Mesenchymal stem cell (in vitro differentiated cells and primary cell): ENCODE measurements around the gene IL20RB.

Source experiments
- DNase-seq: peaks from one replicate; pipeline ENCODE4 v3.0.0-alpha.2; 2013
- H2AFZ ChIP-seq: one replicate; pipeline ENCODE4 v1.6.1; 2013; ENCODE audit warnings: low read depth, mild to moderate bottlenecking, control low read depth, inconsistent platforms, low read length, moderate library complexity
- H2AK5ac ChIP-seq: 2 replicates; pipeline ENCODE4 v1.6.1; 2013; ENCODE audit warnings: low read length, moderate library complexity, mild to moderate bottlenecking, inconsistent platforms; ENCODE audit not compliant: severe bottlenecking
- H2BK120ac ChIP-seq: one replicate; pipeline ENCODE4 v1.6.1; 2013; ENCODE audit warnings: low read depth, mild to moderate bottlenecking, inconsistent platforms, low read length, moderate library complexity
- H2BK12ac ChIP-seq, 2 experiments: one replicate each; pipeline ENCODE4 v1.6.1; 2013; ENCODE audit warnings: inconsistent platforms in 2 of 2, low read length in 2 of 2, mild to moderate bottlenecking in 2 of 2, moderate library complexity in 2 of 2, control low read depth in 1 of 2
- H2BK15ac ChIP-seq: one replicate; pipeline ENCODE4 v1.6.1; 2013; ENCODE audit warnings: mild to moderate bottlenecking, low read depth, inconsistent platforms; ENCODE audit not compliant: poor library complexity, severe bottlenecking
- H2BK5ac ChIP-seq: 2 replicates; pipeline ENCODE4 v1.6.1; 2013; ENCODE audit warnings: low read depth, mild to moderate bottlenecking, low read length, control low read depth, inconsistent platforms; ENCODE audit not compliant: poor library complexity, severe bottlenecking
- H3K14ac ChIP-seq, 2 experiments: one replicate each; pipeline ENCODE4 v1.6.1; 2013; ENCODE audit warnings: inconsistent platforms in 2 of 2, low read length in 2 of 2, control low read depth in 1 of 2, mild to moderate bottlenecking in 1 of 2, moderate library complexity in 1 of 2
- H3K18ac ChIP-seq, 2 experiments: one replicate each; pipeline ENCODE4 v1.6.1; 2013; ENCODE audit warnings: inconsistent platforms in 2 of 2, low read length in 2 of 2, control low read depth in 1 of 2, low read depth in 1 of 2, mild to moderate bottlenecking in 1 of 2
- H3K23ac ChIP-seq, 2 experiments: one replicate each; pipeline ENCODE4 v1.6.1; 2013; ENCODE audit warnings: inconsistent platforms in 2 of 2, low read length in 2 of 2, mild to moderate bottlenecking in 2 of 2, moderate library complexity in 2 of 2, control low read depth in 1 of 2
- H3K27ac ChIP-seq: 2 replicates; pipeline ENCODE4 v1.5.1; 2013; ENCODE audit warnings: mild to moderate bottlenecking, moderate library complexity, low read length, control low read depth, inconsistent platforms; ENCODE audit not compliant: poor library complexity, severe bottlenecking
- H3K27me3 ChIP-seq, 2 experiments: 2 replicates each; pipeline versions ENCODE4 v1.6.1 to v1.7.0; 2013; ENCODE audit warnings: low read length in 2 of 2, mild to moderate bottlenecking in 2 of 2, moderate library complexity in 2 of 2, control low read depth in 1 of 2, inconsistent platforms in 1 of 2; ENCODE audit not compliant: control insufficient read depth in 1 of 2, insufficient read depth in 1 of 2
- H3K36me3 ChIP-seq, 2 experiments: 2 replicates each; pipeline versions ENCODE4 v1.6.1 to v1.7.0; 2013; ENCODE audit warnings: low read length in 2 of 2, control low read depth in 1 of 2, inconsistent platforms in 1 of 2, low read depth in 1 of 2, mild to moderate bottlenecking in 1 of 2; ENCODE audit not compliant: insufficient read depth in 2 of 2, control insufficient read depth in 1 of 2
- H3K4ac ChIP-seq, 2 experiments: one replicate each; pipeline ENCODE4 v1.6.1; 2013; ENCODE audit warnings: inconsistent platforms in 2 of 2, low read length in 2 of 2, mild to moderate bottlenecking in 2 of 2, moderate library complexity in 2 of 2, control low read depth in 1 of 2, low read depth in 1 of 2
- H3K4me1 ChIP-seq: 2 replicates; pipeline ENCODE4 v1.6.1; 2013; ENCODE audit warnings: low read depth, low read length, control low read depth; ENCODE audit not compliant: control insufficient read depth, insufficient read depth
- H3K4me2 ChIP-seq: 2 replicates; pipeline ENCODE4 v1.6.1; 2013; ENCODE audit warnings: low read length, mild to moderate bottlenecking, inconsistent platforms; ENCODE audit not compliant: poor library complexity, severe bottlenecking
- H3K4me3 ChIP-seq, 2 experiments: 2 replicates each; pipeline versions ENCODE4 v1.5.1 to v1.7.0; 2013; ENCODE audit warnings: low read length in 2 of 2, mild to moderate bottlenecking in 2 of 2, control low read depth in 1 of 2, low read depth in 1 of 2; ENCODE audit not compliant: insufficient read depth in 1 of 2
- H3K79me1 ChIP-seq: replicated peaks from 2 replicates; pipeline ENCODE4 v1.6.1; 2013; ENCODE audit warnings: mild to moderate bottlenecking, control low read depth, low read length, inconsistent platforms; ENCODE audit not compliant: poor library complexity, severe bottlenecking
- H3K9ac ChIP-seq: 2 replicates; pipeline ENCODE4 v1.7.0; 2013; ENCODE audit warnings: mild to moderate bottlenecking, low read length, moderate library complexity
- H3K9me3 ChIP-seq: 2 replicates; pipeline ENCODE4 v1.7.0; 2013; ENCODE audit warnings: mild to moderate bottlenecking, low read length; ENCODE audit not compliant: control insufficient read depth
- H4K8ac ChIP-seq: one replicate; pipeline ENCODE4 v1.6.1; 2013; ENCODE audit warnings: inconsistent platforms, mild to moderate bottlenecking, low read length, moderate library complexity
- H4K91ac ChIP-seq: one replicate; pipeline ENCODE4 v1.6.1; 2013; ENCODE audit warnings: mild to moderate bottlenecking, low read length, inconsistent platforms
- WGBS: methylation state at CpG from one replicate; pipeline ENCODE4 v1.1.7; 2013; ENCODE audit warnings: mixed read lengths; 5-methylcytosine and 5-hydroxymethylcytosine counted together

IL20RB gene

GRCh38 chr3:136973352-136973751 lies 15.6 kb downstream of the IL20RB start:
- DNase-seq = no peak
- H3K79me1 ChIP-seq = peaks cover 4% of the 10 kb centered on the region
- H3K27me3 ChIP-seq = no peaks in the 10 kb centered on the region
- no peak overlapping the region for H3K4me2 ChIP-seq
- no peak overlapping the region for H3K4me3 ChIP-seq
- H4K8ac ChIP-seq = no peak overlapping the region
- WGBS = 94% methylated on average over 4 of the region's 4 CpGs
- H4K91ac ChIP-seq = no peak overlapping the region
- H2BK12ac ChIP-seq = no peak overlapping the region
- H3K4me1 ChIP-seq = no peaks in the 10 kb centered on the region
- no peak overlapping the region for H2BK120ac ChIP-seq
- H2AFZ ChIP-seq = no peak overlapping the region
- peaks cover 5% of the 10 kb centered on the region for H3K9me3 ChIP-seq
- H3K27ac ChIP-seq = no peak overlapping the region
- no peak overlapping the region for H2BK5ac ChIP-seq
- H3K23ac ChIP-seq = no peak overlapping the region
- no peak overlapping the region for H2AK5ac ChIP-seq
- no peak overlapping the region for H2BK15ac ChIP-seq
- H3K9ac ChIP-seq = no peak overlapping the region
- no peak overlapping the region for H3K4ac ChIP-seq
- no peak overlapping the region for H3K14ac ChIP-seq
- H3K36me3 ChIP-seq = no peaks in the 10 kb centered on the region
- no peak overlapping the region for H3K18ac ChIP-seq

- Histone ChIP-seq H3K9me3 (peaks cover 5% of the 10 kb centered on the region), H2BK15ac (no peak overlapping the region), H3K18ac (no peak overlapping the region), H3K23ac (no peak overlapping the region), H2AFZ (no peak overlapping the region), H3K14ac (no peak overlapping the region), H4K91ac (no peak overlapping the region), H2BK120ac (no peak overlapping the region), H3K9ac (no peak overlapping the region), H3K36me3 (no peaks in the 10 kb centered on the region), H2BK12ac (no peak overlapping the region), H3K27ac (no peak overlapping the region), H2AK5ac (no peak overlapping the region), H3K4me2 (no peak overlapping the region), H3K4ac (no peak overlapping the region), H3K79me1 (peaks cover 4% of the 10 kb centered on the region), H3K27me3 (no peaks in the 10 kb centered on the region), H3K4me3 (no peak overlapping the region), H2BK5ac (no peak overlapping the region), H4K8ac (no peak overlapping the region), H3K4me1 (no peaks in the 10 kb centered on the region)
- DNase-seq = no peak
- WGBS = no CpG with 5 or more reads among the region's 2 CpGs
Measured at GRCh38 chr3:136974670-136975069, 16.9 kb downstream of the IL20RB start.

GRCh38 chr3:136979204-136979603 lies 21.4 kb downstream of the IL20RB start:
- Histone ChIP-seq H2BK12ac (no peak overlapping the region), H3K27ac (no peak overlapping the region), H3K9ac (no peak overlapping the region), H3K9me3 (peaks cover 3% of the 10 kb centered on the region), H2BK15ac (no peak overlapping the region), H2BK5ac (no peak overlapping the region), H3K14ac (no peak overlapping the region), H3K23ac (no peak overlapping the region), H3K79me1 (peaks cover 4% of the 10 kb centered on the region), H3K4me3 (no peak overlapping the region), H3K4me1 (no peaks in the 10 kb centered on the region), H2AFZ (no peak overlapping the region), H3K4me2 (no peak overlapping the region), H4K8ac (no peak overlapping the region), H4K91ac (no peak overlapping the region), H3K4ac (no peak overlapping the region), H2BK120ac (no peak overlapping the region), H3K27me3 (no peaks in the 10 kb centered on the region), H3K36me3 (no peaks in the 10 kb centered on the region), H3K18ac (no peak overlapping the region), H2AK5ac (no peak overlapping the region)
- no peak for DNase-seq

GRCh38 chr3:136979684-136980083 lies 21.9 kb downstream of the IL20RB start:
- Histone ChIP-seq H3K27me3 (no peaks in the 10 kb centered on the region), H3K4ac (no peak overlapping the region), H3K9ac (no peak overlapping the region), H4K91ac (no peak overlapping the region), H3K27ac (no peak overlapping the region), H3K23ac (peak overlapping the region in 1 of 2 experiments; percentile 64), H3K14ac (peak overlapping the region in 1 of 2 experiments; percentile 92), H3K9me3 (no peaks in the 10 kb centered on the region), H2AFZ (no peak overlapping the region), H3K18ac (no peak overlapping the region), H2AK5ac (no peak overlapping the region), H2BK5ac (no peak overlapping the region), H3K4me1 (no peaks in the 10 kb centered on the region), H2BK120ac (no peak overlapping the region), H2BK12ac (peak overlapping the region in 1 of 2 experiments; percentile 16), H3K4me2 (no peak overlapping the region), H3K4me3 (no peak overlapping the region), H2BK15ac (no peak overlapping the region), H4K8ac (no peak overlapping the region), H3K79me1 (peaks cover 4% of the 10 kb centered on the region), H3K36me3 (no peaks in the 10 kb centered on the region)
- peak; percentile 73 for DNase-seq
- 77% methylated on average over 2 of the region's 3 CpGs for WGBS
